ENCODE measurements around the gene IGSF23. TPM values are rescaled to one million over a fixed set of nuclear protein-coding genes. Genes with fewer than 3 reads are reported as not detected.
"Not testable (repeated sequence)": the region's sequence is repeated elsewhere in the genome, so short reads cannot be mapped to it uniquely, and the experiment has no call there.

Gene IGSF23
- total RNA-seq, 1 donor from 2014 or later: not detected

GRCh38 chr19:44607917-44608316, 5.4 kb upstream of the IGSF23 start:
- Mint-ChIP-seq H3K36me3 (ENCODE audit: low read depth, unreplicated experiment) (no peaks in the 10 kb centered on the region), H3K4me1 (ENCODE audit: unreplicated experiment) (peaks cover 12% of the 10 kb centered on the region), H3K9me3 (ENCODE audit: unreplicated experiment) (no peaks in the 10 kb centered on the region), H3K27me3 (ENCODE audit: unreplicated experiment) (peaks cover 2% of the 10 kb centered on the region), H3K27ac (ENCODE audit: unreplicated experiment) (no peak overlapping the region), H3K4me3 (ENCODE audit: unreplicated experiment) (no peak overlapping the region)
- DNase-seq (ENCODE audit: low spot score): no peak
- TF ChIP-seq CTCF (IDR thresholded peaks at IDR 0.05; ENCODE audit: unreplicated experiment): no peak

GRCh38 chr19:44608391-44608821, 5.0 kb upstream of the IGSF23 start:
- no peak overlapping the region for H3K4me3 Mint-ChIP-seq (ENCODE audit: unreplicated experiment)
- no peak for TF ChIP-seq CTCF (IDR thresholded peaks at IDR 0.05; ENCODE audit: unreplicated experiment)
- H3K9me3 Mint-ChIP-seq (ENCODE audit: unreplicated experiment): no peaks in the 10 kb centered on the region
- no peaks in the 10 kb centered on the region for H3K36me3 Mint-ChIP-seq (ENCODE audit: low read depth, unreplicated experiment)
- peaks cover 2% of the 10 kb centered on the region for H3K27me3 Mint-ChIP-seq (ENCODE audit: unreplicated experiment)
- no peak for DNase-seq (ENCODE audit: low spot score)
- H3K27ac Mint-ChIP-seq (ENCODE audit: unreplicated experiment): no peak overlapping the region
- peaks cover 12% of the 10 kb centered on the region for H3K4me1 Mint-ChIP-seq (ENCODE audit: unreplicated experiment)

GRCh38 chr19:44609219-44609618, 4.1 kb upstream of the IGSF23 start:
- no peak for TF ChIP-seq CTCF (IDR thresholded peaks at IDR 0.05; ENCODE audit: unreplicated experiment)
- Mint-ChIP-seq H3K4me3 (ENCODE audit: unreplicated experiment) (peak overlapping the region; percentile 28), H3K9me3 (ENCODE audit: unreplicated experiment) (no peaks in the 10 kb centered on the region), H3K36me3 (ENCODE audit: low read depth, unreplicated experiment) (no peaks in the 10 kb centered on the region), H3K4me1 (ENCODE audit: unreplicated experiment) (peaks cover 12% of the 10 kb centered on the region), H3K27me3 (ENCODE audit: unreplicated experiment) (peaks cover 2% of the 10 kb centered on the region), H3K27ac (ENCODE audit: unreplicated experiment) (no peak overlapping the region)
- no peak for DNase-seq (ENCODE audit: low spot score)

GRCh38 chr19:44610497-44610896, 2.9 kb upstream of the IGSF23 start:
- not testable (repeated sequence) for H3K36me3 Mint-ChIP-seq (ENCODE audit: low read depth, unreplicated experiment); H3K27me3 Mint-ChIP-seq (ENCODE audit: unreplicated experiment); H3K27ac Mint-ChIP-seq (ENCODE audit: unreplicated experiment); H3K4me3 Mint-ChIP-seq (ENCODE audit: unreplicated experiment); H3K9me3 Mint-ChIP-seq (ENCODE audit: unreplicated experiment)
- peaks cover 12% of the 10 kb centered on the region for H3K4me1 Mint-ChIP-seq (ENCODE audit: unreplicated experiment)
- peak; percentile 18 for DNase-seq (ENCODE audit: low spot score)
- peak; percentile 20 for TF ChIP-seq CTCF (IDR thresholded peaks at IDR 0.05; ENCODE audit: unreplicated experiment)

GRCh38 chr19:44611812-44612295, 1.5 kb upstream of the IGSF23 start:
- DNase-seq (ENCODE audit: low spot score): no peak
- Mint-ChIP-seq H3K36me3 (ENCODE audit: low read depth, unreplicated experiment) (no peaks in the 10 kb centered on the region), H3K9me3 (ENCODE audit: unreplicated experiment) (no peaks in the 10 kb centered on the region), H3K4me1 (ENCODE audit: unreplicated experiment) (peaks cover 13% of the 10 kb centered on the region), H3K27ac (ENCODE audit: unreplicated experiment) (no peak overlapping the region), H3K4me3 (ENCODE audit: unreplicated experiment) (no peak overlapping the region), H3K27me3 (ENCODE audit: unreplicated experiment) (peaks cover 4% of the 10 kb centered on the region)
- TF ChIP-seq CTCF (IDR thresholded peaks at IDR 0.05; ENCODE audit: unreplicated experiment): no peak

Data from endothelial cell (in vitro differentiated cells).